Measurements from ENCODE around the gene CFAP410.

CFAP410 gene

DNA sequence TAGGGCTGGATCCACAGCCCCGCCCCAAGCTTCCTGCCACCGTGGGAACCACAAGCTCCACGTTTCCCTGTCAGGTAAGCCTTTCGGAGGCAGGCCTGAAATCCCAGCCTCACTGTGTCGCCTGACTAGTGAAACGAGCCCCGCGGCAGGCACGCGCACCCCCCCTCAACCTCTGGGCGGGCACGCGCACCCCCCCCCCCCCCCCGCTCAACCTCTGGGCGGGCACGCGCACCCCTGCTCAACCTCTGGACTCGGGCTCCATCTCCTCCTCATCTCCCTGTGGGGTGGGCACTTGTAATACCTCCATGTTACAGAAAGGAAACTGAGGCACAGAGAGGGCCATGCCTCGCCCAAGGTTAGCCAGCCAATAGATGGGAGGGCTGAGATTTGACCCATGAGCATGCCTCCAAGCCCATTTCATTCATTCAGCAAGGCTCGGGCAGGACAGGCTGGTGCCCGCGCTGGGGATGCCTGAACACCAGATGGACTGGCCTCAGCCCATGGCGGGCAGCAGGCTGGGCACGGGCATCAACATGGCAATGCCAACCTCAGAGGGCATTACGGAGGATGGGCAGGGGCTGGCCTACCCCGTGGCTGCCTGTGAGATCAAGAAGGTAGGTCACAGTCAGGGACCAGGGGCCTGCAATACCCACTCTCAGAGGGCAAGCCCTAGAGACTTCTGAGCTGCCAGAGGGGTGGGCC, 4.7 kb downstream of the CFAP410 start:
- Histone ChIP-seq H2AFZ (ENCODE audit: low read length) (no peak overlapping the region), H3K27ac (ENCODE audit: low read depth, low read length, poor library complexity, severe bottlenecking) (no peak overlapping the region), H3K4me1 (ENCODE audit: insufficient read depth, low read length, severe bottlenecking) (peaks cover 6% of the 10 kb centered on the region), H3K4me3 (ENCODE audit: low read depth, low read length, poor library complexity, severe bottlenecking) (no peak overlapping the region), H3K9me2 (ENCODE audit: low read depth, low read length) (no peaks in the 10 kb centered on the region), H3K9me3 (ENCODE audit: low read length) (no peaks in the 10 kb centered on the region), H3K36me3 (ENCODE audit: insufficient read depth, low read length) (peaks cover 10% of the 10 kb centered on the region; the same call in 1 of the 2 replicates), H4K20me1 (ENCODE audit: insufficient read depth, low read length) (no peaks in the 10 kb centered on the region), H3K79me2 (ENCODE audit: insufficient read depth, low read length) (no peaks in the 10 kb centered on the region), H3F3A (ENCODE audit: insufficient read depth, low read length) (peaks cover 4% of the 10 kb centered on the region; the same call in 1 of the 2 replicates), H3K4me2 (ENCODE audit: low read length) (no peak overlapping the region), H3K27me3 (ENCODE audit: insufficient read depth, low read length) (0 out of 2 replicates have a peak, but pooled peaks cover 4% of the 10 kb centered on the region), H3K9ac (ENCODE audit: low read length) (no peak overlapping the region)
- TF ChIP-seq, protein P1, sequence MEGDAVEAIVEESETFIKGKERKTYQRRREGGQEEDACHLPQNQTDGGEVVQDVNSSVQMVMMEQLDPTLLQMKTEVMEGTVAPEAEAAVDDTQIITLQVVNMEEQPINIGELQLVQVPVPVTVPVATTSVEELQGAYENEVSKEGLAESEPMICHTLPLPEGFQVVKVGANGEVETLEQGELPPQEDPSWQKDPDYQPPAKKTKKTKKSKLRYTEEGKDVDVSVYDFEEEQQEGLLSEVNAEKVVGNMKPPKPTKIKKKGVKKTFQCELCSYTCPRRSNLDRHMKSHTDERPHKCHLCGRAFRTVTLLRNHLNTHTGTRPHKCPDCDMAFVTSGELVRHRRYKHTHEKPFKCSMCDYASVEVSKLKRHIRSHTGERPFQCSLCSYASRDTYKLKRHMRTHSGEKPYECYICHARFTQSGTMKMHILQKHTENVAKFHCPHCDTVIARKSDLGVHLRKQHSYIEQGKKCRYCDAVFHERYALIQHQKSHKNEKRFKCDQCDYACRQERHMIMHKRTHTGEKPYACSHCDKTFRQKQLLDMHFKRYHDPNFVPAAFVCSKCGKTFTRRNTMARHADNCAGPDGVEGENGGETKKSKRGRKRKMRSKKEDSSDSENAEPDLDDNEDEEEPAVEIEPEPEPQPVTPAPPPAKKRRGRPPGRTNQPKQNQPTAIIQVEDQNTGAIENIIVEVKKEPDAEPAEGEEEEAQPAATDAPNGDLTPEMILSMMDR (IDR thresholded peaks at IDR 0.05; ENCODE audit: low read length) = no peak
- no peak for TF ChIP-seq EZH2 (IDR thresholded peaks at IDR 0.05; ENCODE audit: borderline replicate concordance, low read length)

DNA sequence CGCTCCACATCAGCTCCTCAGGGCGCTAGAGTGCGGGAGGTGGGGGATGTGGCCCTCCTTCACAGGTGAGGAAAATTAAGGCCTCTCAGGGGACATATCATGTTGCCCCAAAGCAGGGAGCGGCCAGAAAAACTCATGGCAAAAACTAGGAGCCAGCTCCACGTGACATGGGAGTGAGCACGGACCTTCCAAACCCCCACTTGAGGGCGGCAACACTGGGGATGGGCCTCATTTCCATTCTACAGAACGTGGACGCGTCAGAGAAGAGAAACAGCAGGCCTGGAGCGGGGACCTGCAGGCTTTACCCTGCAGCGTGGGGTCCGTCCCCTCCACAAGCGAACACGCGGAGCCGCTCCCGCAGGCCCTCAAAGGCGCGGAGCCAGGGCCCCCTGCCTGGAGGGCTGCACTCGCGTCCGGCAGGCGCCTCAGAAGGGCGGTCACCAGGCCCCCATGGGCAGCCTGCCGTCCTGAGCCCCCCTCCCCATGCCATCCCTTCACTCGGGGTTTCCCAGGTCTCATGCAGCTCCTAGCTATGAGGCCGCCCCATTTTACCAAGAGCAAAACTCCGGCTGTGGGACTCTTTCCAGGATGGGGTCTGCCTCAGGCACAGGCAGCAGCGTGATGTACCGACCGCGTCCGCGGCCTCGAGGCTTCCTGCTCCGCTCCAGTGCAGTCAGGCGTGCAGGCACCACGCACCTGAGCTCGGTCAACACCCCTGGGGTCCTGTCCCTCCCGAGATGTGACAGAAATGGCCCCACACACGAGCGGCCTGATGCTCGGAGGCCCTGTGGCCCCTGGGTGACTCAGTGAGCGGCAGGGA, 5.5 kb downstream of the CFAP410 start:
- no peak overlapping the region for H3K4me2 ChIP-seq (ENCODE audit: low read length)
- H3K27ac ChIP-seq (ENCODE audit: low read depth, low read length, poor library complexity, severe bottlenecking) = no peak overlapping the region
- no peak overlapping the region for H3K4me3 ChIP-seq (ENCODE audit: low read depth, low read length, poor library complexity, severe bottlenecking)
- peaks cover 6% of the 10 kb centered on the region; the same call in 1 of the 2 replicates for H3K27me3 ChIP-seq (ENCODE audit: insufficient read depth, low read length)
- no peaks in the 10 kb centered on the region for H3K9me2 ChIP-seq (ENCODE audit: low read depth, low read length)
- peaks cover 6% of the 10 kb centered on the region for H3K4me1 ChIP-seq (ENCODE audit: insufficient read depth, low read length, severe bottlenecking)
- no peak for TF ChIP-seq EZH2 (IDR thresholded peaks at IDR 0.05; ENCODE audit: borderline replicate concordance, low read length)
- TF ChIP-seq, protein P1 (IDR thresholded peaks at IDR 0.05; ENCODE audit: low read length) = no peak
- H3K36me3 ChIP-seq (ENCODE audit: insufficient read depth, low read length) = peaks cover 10% of the 10 kb centered on the region; the same call in 1 of the 2 replicates
- H3K9me3 ChIP-seq (ENCODE audit: low read length) = no peaks in the 10 kb centered on the region
- H3F3A ChIP-seq (ENCODE audit: insufficient read depth, low read length) = peaks cover 4% of the 10 kb centered on the region; the same call in 1 of the 2 replicates
- no peak overlapping the region for H2AFZ ChIP-seq (ENCODE audit: low read length)
- no peaks in the 10 kb centered on the region for H3K79me2 ChIP-seq (ENCODE audit: insufficient read depth, low read length)
- H4K20me1 ChIP-seq (ENCODE audit: insufficient read depth, low read length) = no peaks in the 10 kb centered on the region
- H3K9ac ChIP-seq (ENCODE audit: low read length) = no peak overlapping the region

DNA sequence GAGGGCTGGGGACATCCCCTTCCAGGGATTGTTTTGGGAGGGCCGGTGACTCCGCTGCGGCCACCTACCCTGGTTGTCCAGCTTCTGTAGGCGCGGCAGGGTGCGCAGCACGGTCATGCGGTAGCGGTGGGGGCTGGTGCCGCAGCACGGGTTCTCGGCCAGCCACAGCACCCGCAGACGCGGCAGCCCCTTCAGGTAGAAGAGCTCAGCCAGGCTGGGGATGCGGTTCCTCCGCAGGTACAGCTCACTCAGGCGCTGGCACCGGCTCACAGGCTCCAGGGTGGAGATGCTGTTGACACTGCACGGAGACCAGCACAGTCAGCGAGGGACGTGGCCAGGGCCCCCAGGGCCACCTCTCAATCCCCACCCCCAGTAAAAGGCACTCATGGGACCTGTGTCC, 6.2 kb downstream of the CFAP410 start:
- no peak for TF ChIP-seq EZH2 (IDR thresholded peaks at IDR 0.05; ENCODE audit: borderline replicate concordance, low read length)
- TF ChIP-seq, protein P1 (IDR thresholded peaks at IDR 0.05; ENCODE audit: low read length) = no peak
- H3K27ac ChIP-seq (ENCODE audit: low read depth, low read length, poor library complexity, severe bottlenecking) = no peak overlapping the region
- peaks cover 8% of the 10 kb centered on the region; the same call in 1 of the 2 replicates for H3K27me3 ChIP-seq (ENCODE audit: insufficient read depth, low read length)
- no peak overlapping the region for H2AFZ ChIP-seq (ENCODE audit: low read length)
- H3K4me1 ChIP-seq (ENCODE audit: insufficient read depth, low read length, severe bottlenecking) = peaks cover 1% of the 10 kb centered on the region
- H3K9ac ChIP-seq (ENCODE audit: low read length) = no peak overlapping the region
- no peaks in the 10 kb centered on the region for H3K9me2 ChIP-seq (ENCODE audit: low read depth, low read length)
- H3F3A ChIP-seq (ENCODE audit: insufficient read depth, low read length) = peaks cover under 1% of the 10 kb centered on the region; the same call in 1 of the 2 replicates
- no peak overlapping the region for H3K4me2 ChIP-seq (ENCODE audit: low read length)
- no peak overlapping the region for H3K4me3 ChIP-seq (ENCODE audit: low read depth, low read length, poor library complexity, severe bottlenecking)
- no peaks in the 10 kb centered on the region for H4K20me1 ChIP-seq (ENCODE audit: insufficient read depth, low read length)
- H3K36me3 ChIP-seq (ENCODE audit: insufficient read depth, low read length) = peaks cover 10% of the 10 kb centered on the region; the same call in 1 of the 2 replicates
- H3K79me2 ChIP-seq (ENCODE audit: insufficient read depth, low read length) = no peaks in the 10 kb centered on the region
- H3K9me3 ChIP-seq (ENCODE audit: low read length) = no peaks in the 10 kb centered on the region
